Measurements from ENCODE around the gene EXOC6B. TPM values are rescaled to one million over a fixed set of nuclear protein-coding genes. Genes with fewer than 3 reads are reported as not detected.

The EXOC6B gene
- total and polyA plus RNA-seq, 9 of the 15 experiments (the other 6 are each of a cell fraction or from before 2014, with no cell fraction given) = 0.28 to 4.2 (median 2.0) TPM

DNA sequence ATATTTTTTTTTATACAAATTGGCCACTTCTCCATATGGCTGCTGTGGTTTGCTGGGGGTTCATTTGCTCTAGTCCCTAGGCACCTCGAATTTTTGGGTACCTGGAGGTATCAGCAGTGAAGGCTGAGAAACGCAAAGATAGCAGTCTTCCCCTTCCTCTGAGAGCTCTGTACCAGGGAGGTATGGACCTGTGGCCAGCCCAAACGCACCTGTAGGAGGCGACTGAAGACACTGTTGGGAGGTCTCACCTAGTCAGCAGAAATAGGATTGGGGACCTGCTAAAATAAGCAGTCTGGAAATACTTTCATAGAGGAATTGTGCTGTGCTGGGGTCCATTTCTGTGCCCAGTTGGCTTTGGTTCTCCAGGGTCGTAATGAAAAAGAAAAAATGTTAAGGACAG is 385.9 kb downstream of the EXOC6B start:
- H3K27me3 ChIP-seq (ENCODE audit: control insufficient read depth in 2 of 2, insufficient read depth in 2 of 2, low read length in 2 of 2) = no peaks in the 10 kb centered on the region
- BruUV-seq (replicated peaks) = no TSS peak

DNA sequence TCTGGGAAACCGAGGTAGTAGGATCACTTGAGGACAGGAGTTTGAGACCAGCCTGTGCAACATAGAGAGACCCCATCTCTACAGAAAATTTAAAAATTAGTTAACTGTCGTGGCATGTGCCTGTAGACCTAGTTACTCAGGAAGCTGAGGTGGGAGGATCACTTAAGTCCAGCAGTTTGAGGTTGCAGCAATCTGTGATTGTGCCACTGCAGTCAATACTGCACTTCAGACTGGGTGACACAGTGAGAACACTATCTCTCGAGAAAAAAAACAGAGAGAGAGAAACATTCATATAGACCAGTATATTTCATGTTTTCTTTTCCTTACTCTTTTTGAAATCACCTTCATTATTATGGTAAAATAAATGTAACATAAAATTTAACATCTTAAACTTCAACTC is 387.5 kb downstream of the EXOC6B start:
- no TSS peak for BruUV-seq (replicated peaks)
- 3% methylated on average over 3 of the region's 3 CpGs for WGBS (ENCODE audit: insufficient coverage, low coverage, missing lambda C conversion rate)
- CTCF ChIA-PET (ENCODE audit: low intra/inter-chr PET ratio) = no interaction called here
- TF ChIP-seq BRD9 (IDR thresholded peaks at IDR 0.05; ENCODE audit: low read depth, partially characterized antibody) = no peak
- TF ChIP-seq, protein P1, sequence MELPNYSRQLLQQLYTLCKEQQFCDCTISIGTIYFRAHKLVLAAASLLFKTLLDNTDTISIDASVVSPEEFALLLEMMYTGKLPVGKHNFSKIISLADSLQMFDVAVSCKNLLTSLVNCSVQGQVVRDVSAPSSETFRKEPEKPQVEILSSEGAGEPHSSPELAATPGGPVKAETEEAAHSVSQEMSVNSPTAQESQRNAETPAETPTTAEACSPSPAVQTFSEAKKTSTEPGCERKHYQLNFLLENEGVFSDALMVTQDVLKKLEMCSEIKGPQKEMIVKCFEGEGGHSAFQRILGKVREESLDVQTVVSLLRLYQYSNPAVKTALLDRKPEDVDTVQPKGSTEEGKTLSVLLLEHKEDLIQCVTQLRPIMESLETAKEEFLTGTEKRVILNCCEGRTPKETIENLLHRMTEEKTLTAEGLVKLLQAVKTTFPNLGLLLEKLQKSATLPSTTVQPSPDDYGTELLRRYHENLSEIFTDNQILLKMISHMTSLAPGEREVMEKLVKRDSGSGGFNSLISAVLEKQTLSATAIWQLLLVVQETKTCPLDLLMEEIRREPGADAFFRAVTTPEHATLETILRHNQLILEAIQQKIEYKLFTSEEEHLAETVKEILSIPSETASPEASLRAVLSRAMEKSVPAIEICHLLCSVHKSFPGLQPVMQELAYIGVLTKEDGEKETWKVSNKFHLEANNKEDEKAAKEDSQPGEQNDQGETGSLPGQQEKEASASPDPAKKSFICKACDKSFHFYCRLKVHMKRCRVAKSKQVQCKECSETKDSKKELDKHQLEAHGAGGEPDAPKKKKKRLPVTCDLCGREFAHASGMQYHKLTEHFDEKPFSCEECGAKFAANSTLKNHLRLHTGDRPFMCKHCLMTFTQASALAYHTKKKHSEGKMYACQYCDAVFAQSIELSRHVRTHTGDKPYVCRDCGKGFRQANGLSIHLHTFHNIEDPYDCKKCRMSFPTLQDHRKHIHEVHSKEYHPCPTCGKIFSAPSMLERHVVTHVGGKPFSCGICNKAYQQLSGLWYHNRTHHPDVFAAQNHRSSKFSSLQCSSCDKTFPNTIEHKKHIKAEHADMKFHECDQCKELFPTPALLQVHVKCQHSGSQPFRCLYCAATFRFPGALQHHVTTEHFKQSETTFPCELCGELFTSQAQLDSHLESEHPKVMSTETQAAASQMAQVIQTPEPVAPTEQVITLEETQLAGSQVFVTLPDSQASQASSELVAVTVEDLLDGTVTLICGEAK (IDR thresholded peaks at IDR 0.05) = no peak
- TF ChIP-seq, protein P1 (CRISPR knock-in tag; IDR thresholded peaks at IDR 0.05) = no peak
- TF ChIP-seq DEAF1 (CRISPR knock-in tag; IDR thresholded peaks at IDR 0.05) = no peak

More for the DNA sequence above, 385.9 kb downstream of the EXOC6B start:
- Histone ChIP-seq H4K20me1 (replicated peaks; ENCODE audit: control insufficient read depth, insufficient read depth, low read length) (no peaks in the 10 kb centered on the region), H3K4me2 (ENCODE audit: insufficient read depth, low read length) (no peak overlapping the region), H2AFZ (ENCODE audit: low read depth, low read length) (no peak overlapping the region), H3K9me3 (replicated peaks; ENCODE audit: control insufficient read depth, insufficient read depth, low read depth, low read length) (no peaks in the 10 kb centered on the region), H3K36me3 (ENCODE audit: control insufficient read depth, insufficient read depth, low read length) (no peaks in the 10 kb centered on the region), H3K9me1 (ENCODE audit: control insufficient read depth, insufficient read depth, low read length) (no peaks in the 10 kb centered on the region), H3K27ac (ENCODE audit: extremely low read depth, low read depth, low read length) (no peak overlapping the region), H3K4me1 (replicated peaks in 1 of 2; ENCODE audit: control insufficient read depth in 2 of 2, insufficient read depth in 2 of 2, low read length in 2 of 2) (no peaks in the 10 kb centered on the region), H3K9ac (ENCODE audit: insufficient read depth in 1 of 2, low read depth in 2 of 2, low read length in 2 of 2) (no peak overlapping the region), H3K4me3 (no peak overlapping the region), H3K79me2 (ENCODE audit: control insufficient read depth, insufficient read depth, low read length) (no peaks in the 10 kb centered on the region)
- 3% methylated on average over 5 of the region's 5 CpGs for WGBS (ENCODE audit: insufficient coverage, low coverage, missing lambda C conversion rate)
- no peak for DNase-seq (ENCODE audit: extremely low read depth in 1 of 4, low spot score in 3 of 4)
- no peak for TF ChIP-seq CBFA2T2 (conservative IDR thresholded peaks at IDR 0.05)
- TF ChIP-seq MXI1 (IDR thresholded peaks at IDR 0.05; ENCODE audit: low read depth, low read length) = no peak
- TF ChIP-seq PURB (CRISPR knock-in tag; IDR thresholded peaks at IDR 0.05; ENCODE audit: low read depth) = no peak
- no peak for TF ChIP-seq HDAC6 (IDR thresholded peaks at IDR 0.05; ENCODE audit: low read depth, low read length)
- ChIA-PET POLR2A (interaction anchor here (0.9 kb wide), 1 partner anchor 9 kb away, joined by 3 read pairs; no protein-coding TSS in a partner anchor), CTCF (ENCODE audit: low intra/inter-chr PET ratio) (no interaction called here)
- in situ Hi-C loops (cut with MboI) (no loop called here), intact Hi-C loops (cut with micrococcal nuclease) (no loop called here)
- no peak for ATAC-seq
- no peak for FAIRE-seq

More for the DNA sequence above, 387.5 kb downstream of the EXOC6B start:
- intact Hi-C loops (cut with micrococcal nuclease) (no loop called here), in situ Hi-C loops (cut with MboI) (no loop called here)
- Histone ChIP-seq H3K9me3 (replicated peaks; ENCODE audit: control insufficient read depth, insufficient read depth, low read depth, low read length) (no peaks in the 10 kb centered on the region), H3K27me3 (ENCODE audit: control insufficient read depth in 2 of 2, insufficient read depth in 2 of 2, low read length in 2 of 2) (no peaks in the 10 kb centered on the region), H3K4me1 (replicated peaks in 1 of 2; ENCODE audit: control insufficient read depth in 2 of 2, insufficient read depth in 2 of 2, low read length in 2 of 2) (no peaks in the 10 kb centered on the region), H3K36me3 (ENCODE audit: control insufficient read depth, insufficient read depth, low read length) (no peaks in the 10 kb centered on the region), H3K9me1 (ENCODE audit: control insufficient read depth, insufficient read depth, low read length) (no peaks in the 10 kb centered on the region), H3K4me2 (ENCODE audit: insufficient read depth, low read length) (no peak overlapping the region), H3K79me2 (ENCODE audit: control insufficient read depth, insufficient read depth, low read length) (no peaks in the 10 kb centered on the region), H3K9ac (ENCODE audit: insufficient read depth in 1 of 2, low read depth in 2 of 2, low read length in 2 of 2) (no peak overlapping the region), H3K27ac (ENCODE audit: extremely low read depth, low read depth, low read length) (no peak overlapping the region), H3K4me3 (no peak overlapping the region), H4K20me1 (replicated peaks; ENCODE audit: control insufficient read depth, insufficient read depth, low read length) (no peaks in the 10 kb centered on the region), H2AFZ (ENCODE audit: low read depth, low read length) (no peak overlapping the region)
- DNase-seq (ENCODE audit: extremely low read depth in 1 of 4, low spot score in 3 of 4) = no peak
- POLR2A ChIA-PET = no interaction called here
- ATAC-seq = no peak
- no peak for FAIRE-seq

Measured in K562 (cell line).